Activated CD4-positive, alpha-beta T cell treated with anti-CD3 and anti-CD28 coated beads, Interleukin-2, amount 10 ng/mL, durations not matched to agents 7 days and 5 days (primary cell): Measurements from ENCODE around the gene PARD6B. TPM values are rescaled to one million over a fixed set of nuclear protein-coding genes. Genes with fewer than 3 reads are reported as not detected.

Source experiments
- CTCF ChIA-PET: fragments of 350-600 bp; sonication (Branson Sonifier 250); formaldehyde crosslinking; loops from one replicate; lab custom pipeline; 2021; ENCODE audit warnings: antibody characterized with exemption; lab: Charles Lee
- POLR2A ChIA-PET: fragments of 350-600 bp; sonication (Branson Sonifier 250); formaldehyde crosslinking; loops from one replicate; lab custom pipeline; 2021; ENCODE audit warnings: antibody characterized with exemption; lab: Charles Lee
- DNase-seq: peaks from one replicate; pipeline ENCODE4 v3.0.0-alpha.2; 2020
- H3K27ac Mint-ChIP-seq: one replicate; pipeline ENCODE4 v1.8.0; 2021; ENCODE audit warnings: mild to moderate bottlenecking, moderate library complexity, mixed read lengths
- H3K27me3 Mint-ChIP-seq: one replicate; pipeline ENCODE4 v1.8.0; 2021; ENCODE audit warnings: mixed read lengths
- H3K36me3 Mint-ChIP-seq: one replicate; pipeline ENCODE4 v1.8.0; 2021; ENCODE audit warnings: low read depth, mixed read lengths
- H3K4me1 Mint-ChIP-seq: one replicate; pipeline ENCODE4 v1.8.0; 2021; ENCODE audit warnings: mixed read lengths
- H3K4me3 Mint-ChIP-seq: one replicate; pipeline ENCODE4 v1.8.0; 2021; ENCODE audit warnings: mild to moderate bottlenecking, moderate library complexity, mixed read lengths
- H3K9me3 Mint-ChIP-seq: one replicate; pipeline ENCODE4 v1.8.0; 2021; ENCODE audit warnings: mixed read lengths
- total RNA-seq, 2 experiments: library from RNA; stranded (reverse); gene quantifications; one replicate each; pipeline ENCODE4 v1.2.3, GENCODE V29; 2021

The PARD6B gene
- total RNA-seq, 2 experiments from 2014 or later: 4.2 to 4.4 TPM

- Mint-ChIP-seq H3K27ac (no peak overlapping the region), H3K36me3 (no peaks in the 10 kb centered on the region), H3K9me3 (no peaks in the 10 kb centered on the region), H3K4me3 (no peak overlapping the region), H3K4me1 (no peaks in the 10 kb centered on the region), H3K27me3 (no peaks in the 10 kb centered on the region)
- POLR2A ChIA-PET: no interaction called here
- DNase-seq: no peak
- CTCF ChIA-PET: interaction anchor here (0.7 to 2.3 kb wide), 2 partner anchors 10 to 73 kb away, joined by 3 to 6 read pairs; partner anchors contain the start of gene BCAS4
Observed at GRCh38 chr20:50721881-50722281, 9.5 kb upstream of the PARD6B start.

- Mint-ChIP-seq H3K27ac (no peak overlapping the region), H3K4me1 (no peaks in the 10 kb centered on the region), H3K27me3 (no peaks in the 10 kb centered on the region), H3K4me3 (no peak overlapping the region), H3K9me3 (no peaks in the 10 kb centered on the region), H3K36me3 (no peaks in the 10 kb centered on the region)
- DNase-seq: no peak
- ChIA-PET CTCF (interaction anchor here (2.3 kb wide), 1 partner anchor 11 kb away, joined by 6 read pairs; no protein-coding TSS in a partner anchor), POLR2A (no interaction called here)
Observed at GRCh38 chr20:50722424-50723155, 8.8 kb upstream of the PARD6B start.

GRCh38 chr20:50723672-50724071 is 7.7 kb upstream of the PARD6B start:
- POLR2A ChIA-PET: no interaction called here
- CTCF ChIA-PET: interaction anchor here (0.6 kb wide), 1 partner anchor 966 kb away, joined by 3 read pairs; no protein-coding TSS in a partner anchor
- no peak for DNase-seq
- no peaks in the 10 kb centered on the region for H3K36me3 Mint-ChIP-seq
- no peaks in the 10 kb centered on the region for H3K27me3 Mint-ChIP-seq
- H3K27ac Mint-ChIP-seq: no peak overlapping the region
- no peaks in the 10 kb centered on the region for H3K9me3 Mint-ChIP-seq
- H3K4me3 Mint-ChIP-seq: no peak overlapping the region
- H3K4me1 Mint-ChIP-seq: no peaks in the 10 kb centered on the region

- DNase-seq: no peak
- H3K27ac Mint-ChIP-seq: no peak overlapping the region
- H3K9me3 Mint-ChIP-seq: no peaks in the 10 kb centered on the region
- H3K27me3 Mint-ChIP-seq: no peaks in the 10 kb centered on the region
- ChIA-PET CTCF (interaction anchor here (1.3 to 3.1 kb wide), 3 partner anchors 10 to 70 kb away, joined by 5 to 13 read pairs (median 6); partner anchors contain the start of gene BCAS4), POLR2A (no interaction called here)
- no peak overlapping the region for H3K4me3 Mint-ChIP-seq
- H3K4me1 Mint-ChIP-seq: no peaks in the 10 kb centered on the region
- H3K36me3 Mint-ChIP-seq: no peaks in the 10 kb centered on the region
Observed at GRCh38 chr20:50724112-50724725, 7.2 kb upstream of the PARD6B start.

- POLR2A ChIA-PET: no interaction called here
- H3K36me3 Mint-ChIP-seq: no peaks in the 10 kb centered on the region
- H3K27ac Mint-ChIP-seq: no peak overlapping the region
- no peaks in the 10 kb centered on the region for H3K27me3 Mint-ChIP-seq
- no peaks in the 10 kb centered on the region for H3K9me3 Mint-ChIP-seq
- no peak overlapping the region for H3K4me3 Mint-ChIP-seq
- CTCF ChIA-PET: interaction anchor here (1.3 to 3.1 kb wide), 4 partner anchors 8 to 69 kb away, joined by 5 to 13 read pairs (median 6); partner anchors contain the start of gene BCAS4
- peaks cover under 1% of the 10 kb centered on the region for H3K4me1 Mint-ChIP-seq
- no peak for DNase-seq
Observed at GRCh38 chr20:50724851-50725723, 6.3 kb upstream of the PARD6B start.

- POLR2A ChIA-PET: no interaction called here
Observed at GRCh38 chr20:50725724-50726005, 5.7 kb upstream of the PARD6B start.

GRCh38 chr20:50726955-50727791 is 4.2 kb upstream of the PARD6B start:
- CTCF ChIA-PET: interaction anchor here (0.7 to 3.1 kb wide), 4 partner anchors 9 to 67 kb away, joined by 3 to 13 read pairs (median 6); partner anchors contain the start of gene BCAS4
- POLR2A ChIA-PET: no interaction called here
- Mint-ChIP-seq H3K27me3 (no peaks in the 10 kb centered on the region), H3K36me3 (no peaks in the 10 kb centered on the region), H3K9me3 (no peaks in the 10 kb centered on the region), H3K4me3 (no peak overlapping the region), H3K27ac (no peak overlapping the region), H3K4me1 (peaks cover 8% of the 10 kb centered on the region)
- DNase-seq: no peak

More at GRCh38 chr20:50725724-50726005, 5.7 kb upstream of the PARD6B start:
- H3K36me3 Mint-ChIP-seq: no peaks in the 10 kb centered on the region
- no peak overlapping the region for H3K27ac Mint-ChIP-seq
- no peaks in the 10 kb centered on the region for H3K27me3 Mint-ChIP-seq
- H3K4me1 Mint-ChIP-seq: peaks cover 5% of the 10 kb centered on the region
- DNase-seq: no peak
- H3K4me3 Mint-ChIP-seq: no peak overlapping the region
- no peaks in the 10 kb centered on the region for H3K9me3 Mint-ChIP-seq
- CTCF ChIA-PET: interaction anchor here (1.3 to 3.1 kb wide), 4 partner anchors 8 to 69 kb away, joined by 5 to 13 read pairs (median 6); partner anchors contain the start of gene BCAS4

GRCh38 chr20:50727792-50728485 is 3.4 kb upstream of the PARD6B start:
- ChIA-PET POLR2A (no interaction called here), CTCF (interaction anchor here (0.6 to 1.2 kb wide), 4 partner anchors 10 to 67 kb away, joined by 3 to 6 read pairs (median 4); partner anchors contain the start of gene BCAS4)
- no peaks in the 10 kb centered on the region for H3K27me3 Mint-ChIP-seq
- no peak overlapping the region for H3K4me3 Mint-ChIP-seq
- H3K36me3 Mint-ChIP-seq: no peaks in the 10 kb centered on the region
- no peak for DNase-seq
- H3K4me1 Mint-ChIP-seq: peaks cover 15% of the 10 kb centered on the region
- no peaks in the 10 kb centered on the region for H3K9me3 Mint-ChIP-seq
- no peak overlapping the region for H3K27ac Mint-ChIP-seq

GRCh38 chr20:50728486-50728980 is 2.8 kb upstream of the PARD6B start:
- Mint-ChIP-seq H3K4me3 (no peak overlapping the region), H3K9me3 (no peaks in the 10 kb centered on the region), H3K4me1 (peaks cover 20% of the 10 kb centered on the region), H3K27ac (no peak overlapping the region), H3K36me3 (no peaks in the 10 kb centered on the region), H3K27me3 (no peaks in the 10 kb centered on the region)
- POLR2A ChIA-PET: no interaction called here
- no peak for DNase-seq
- CTCF ChIA-PET: interaction anchor here (0.6 to 1.4 kb wide), 4 partner anchors 10 to 21 kb away, joined by 3 to 6 read pairs (median 5); no protein-coding TSS in a partner anchor

- no peaks in the 10 kb centered on the region for H3K27me3 Mint-ChIP-seq
- peaks cover 24% of the 10 kb centered on the region for H3K4me1 Mint-ChIP-seq
- H3K4me3 Mint-ChIP-seq: no peak overlapping the region
- ChIA-PET POLR2A (no interaction called here), CTCF (interaction anchor here (0.7 to 1.4 kb wide), 3 partner anchors 21 to 442 kb away, joined by 3 to 5 read pairs (median 3); no protein-coding TSS in a partner anchor)
- no peaks in the 10 kb centered on the region for H3K9me3 Mint-ChIP-seq
- no peak for DNase-seq
- no peak overlapping the region for H3K27ac Mint-ChIP-seq
- H3K36me3 Mint-ChIP-seq: no peaks in the 10 kb centered on the region
Observed at GRCh38 chr20:50728981-50729874, 2.2 kb upstream of the PARD6B start.
